HG03025 (cell line): Measurements from ENCODE around the gene GAD2.
"Not testable (repeated sequence)": the region's sequence is repeated elsewhere in the genome, so short reads cannot be mapped to it uniquely, and the experiment has no call there.

Experiments used
- ATAC-seq: cut with Tn5 transposase; IDR thresholded peaks from one replicate; pipeline ENCODE4 v1.9.1; 2021; ENCODE audit warnings: mild to moderate bottlenecking, moderate library complexity; ENCODE audit not compliant: unreplicated experiment, low FRiP score

The GAD2 gene

GRCh38 chr10:26310361-26310760, 93.8 kb downstream of the GAD2 start:
- no peak for ATAC-seq

- no peak for ATAC-seq
These were observed 94.9 kb downstream of the GAD2 start for GRCh38 chr10:26311383-26311940.

GRCh38 chr10:26314265-26315013, 97.9 kb downstream of the GAD2 start:
- no peak for ATAC-seq

DNA sequence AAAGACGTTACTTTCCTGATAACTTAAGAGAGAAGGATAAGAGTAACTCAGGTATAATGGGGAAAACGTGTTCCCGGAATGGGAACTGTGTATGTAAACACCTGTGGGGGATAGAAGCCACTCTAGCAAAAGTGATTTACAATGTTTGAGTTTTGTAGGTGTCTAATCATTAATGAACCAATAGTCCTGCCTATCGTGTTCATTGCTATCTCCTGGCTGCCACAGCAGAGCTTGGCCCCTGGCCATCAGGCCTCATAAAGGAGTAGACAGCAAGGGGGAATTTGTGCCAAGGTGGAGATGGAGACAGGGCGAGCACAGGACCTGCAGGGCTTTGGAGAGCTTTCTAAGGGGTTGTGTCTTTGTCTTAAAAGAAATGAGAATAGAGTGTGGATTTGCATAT, 102.1 kb downstream of the GAD2 start:
- no peak for ATAC-seq

DNA sequence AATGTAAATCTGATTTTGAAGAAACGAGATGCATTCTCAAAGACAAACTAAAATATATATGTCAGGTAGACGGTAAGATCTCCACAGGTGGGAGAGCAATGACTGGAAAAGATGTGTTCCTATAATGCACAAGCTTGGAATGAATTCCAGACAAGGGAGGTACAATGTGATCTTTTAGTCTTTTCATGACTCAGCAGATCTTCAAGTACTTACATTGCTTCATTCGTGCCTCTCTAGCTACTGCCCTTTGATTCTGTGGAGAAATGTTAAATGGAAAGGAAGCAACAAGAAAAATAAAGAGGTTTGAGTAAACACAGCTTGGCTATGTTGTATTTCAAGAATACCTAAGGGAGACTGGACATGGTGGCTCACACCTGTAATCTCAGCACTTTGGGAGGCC, 106.6 kb downstream of the GAD2 start:
- ATAC-seq: no peak

GRCh38 chr10:26326851-26327250, 110.3 kb downstream of the GAD2 start:
- no peak for ATAC-seq

DNA sequence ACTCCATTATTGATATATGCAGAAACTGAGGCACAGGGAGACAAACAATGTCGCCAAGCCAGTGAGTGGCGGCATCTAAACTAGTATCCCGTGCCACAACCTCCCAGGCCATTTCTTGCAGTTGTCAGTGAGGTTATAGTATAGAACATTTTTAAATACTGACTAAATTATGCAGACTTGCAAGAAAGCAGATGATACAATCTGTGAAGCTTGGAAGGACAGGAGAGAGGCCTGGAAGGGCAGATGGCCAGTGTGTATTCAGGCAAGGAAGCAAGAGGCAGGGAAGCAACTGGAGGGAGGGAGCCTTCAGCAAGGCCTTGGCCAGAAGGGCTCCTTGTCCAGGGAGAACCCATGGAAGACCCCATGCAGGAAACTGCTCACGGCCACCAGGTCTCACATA, 111.2 kb downstream of the GAD2 start:
- no peak for ATAC-seq

DNA sequence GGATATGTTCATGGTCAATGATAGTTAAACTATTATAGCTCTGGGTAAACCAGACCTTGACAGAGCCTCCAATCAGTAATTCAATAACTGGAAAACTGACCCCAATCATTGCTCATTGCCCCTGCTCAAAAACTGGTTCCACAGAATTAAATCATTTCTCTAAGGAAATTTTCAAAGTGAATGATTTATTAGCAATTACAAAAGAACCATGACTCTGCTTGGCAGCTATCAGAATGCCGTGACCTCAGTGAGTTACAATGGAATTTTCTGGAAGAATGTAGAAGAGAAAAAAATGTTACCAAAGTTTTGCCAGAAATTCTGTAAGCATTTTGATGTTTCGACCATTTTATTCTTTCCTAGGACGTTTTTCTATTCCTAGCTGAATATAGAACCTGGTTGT, 114.8 kb downstream of the GAD2 start:
- no peak for ATAC-seq

- ATAC-seq: no peak
These were observed 117.8 kb downstream of the GAD2 start for GRCh38 chr10:26334232-26334931.

- ATAC-seq: peak; percentile 82
These were observed 118.5 kb downstream of the GAD2 start for GRCh38 chr10:26334932-26335573.

DNA sequence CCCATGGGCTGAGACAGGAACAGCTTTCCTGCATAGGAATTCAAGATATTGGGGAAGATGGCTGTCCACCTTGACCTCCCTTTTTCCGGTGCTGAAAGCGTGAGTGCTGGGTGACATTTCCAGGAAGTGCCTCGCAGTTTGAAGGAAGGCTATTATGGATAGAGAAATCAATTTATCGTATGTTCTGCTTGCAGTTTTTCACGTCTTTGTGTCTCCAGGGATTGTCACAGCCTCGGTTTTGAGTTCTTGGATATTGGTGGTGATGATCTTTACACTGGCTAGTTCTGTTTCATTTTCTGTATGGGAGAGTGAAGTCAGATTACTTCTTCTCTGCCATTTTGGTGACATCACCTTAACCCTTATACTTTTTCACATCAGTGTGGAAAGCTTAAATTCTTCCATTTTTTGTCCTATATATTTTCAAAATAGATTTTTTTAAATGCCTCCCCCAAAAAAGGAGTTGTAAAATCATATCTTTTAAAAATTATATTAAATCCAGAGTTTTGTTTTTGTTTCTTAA, 119.1 kb downstream of the GAD2 start:
- peak; percentile 42 for ATAC-seq

GRCh38 chr10:26336979-26337378, 120.4 kb downstream of the GAD2 start:
- ATAC-seq: no peak

GRCh38 chr10:26341701-26342100, 125.1 kb downstream of the GAD2 start:
- ATAC-seq: no peak

GRCh38 chr10:26348821-26349417, 132.3 kb downstream of the GAD2 start:
- not testable (repeated sequence) for ATAC-seq
